Breast epithelium (tissue), 3 donors: ENCODE measurements around the gene GP1BA.

ENCODE experiments used
- CTCF ChIP-seq, 3 donors: fragments of 450-650 bp; IDR thresholded peaks; one replicate each; pipeline ENCODE4 v1.5.1; 2016 to 2017; ENCODE audit warnings: antibody characterized with exemption in 3 of 3, mild to moderate bottlenecking in 3 of 3, moderate library complexity in 3 of 3
- POLR2A ChIP-seq: fragments of 450-650 bp; IDR thresholded peaks from one replicate; pipeline ENCODE4 v1.6.1; 2016; ENCODE audit warnings: antibody characterized with exemption, mild to moderate bottlenecking, moderate library complexity
- POLR2AphosphoS5 ChIP-seq, 3 donors: sonication (generic); formaldehyde crosslinking; IDR thresholded peaks; one replicate each; pipeline ENCODE4 v1.6.1; 2017; ENCODE audit warnings: antibody characterized with exemption in 3 of 3

GRCh38 chr17:4901648-4902344 is 30.3 kb upstream of the GP1BA start:
- TF ChIP-seq CTCF (IDR thresholded peaks at IDR 0.05), result no peak
- no peak for TF ChIP-seq POLR2AphosphoS5 (IDR thresholded peaks at IDR 0.05)
- no peak for TF ChIP-seq POLR2A
